ENCODE data around the gene APOBEC2. TPM values are rescaled to one million over a fixed set of nuclear protein-coding genes. Genes with fewer than 3 reads are reported as not detected.
A peak's percentile ranks its signal among the peaks of the same experiment; 100 is the strongest.

The APOBEC2 gene
- total RNA-seq, 3 donors from 2014 or later = not detected

DNA sequence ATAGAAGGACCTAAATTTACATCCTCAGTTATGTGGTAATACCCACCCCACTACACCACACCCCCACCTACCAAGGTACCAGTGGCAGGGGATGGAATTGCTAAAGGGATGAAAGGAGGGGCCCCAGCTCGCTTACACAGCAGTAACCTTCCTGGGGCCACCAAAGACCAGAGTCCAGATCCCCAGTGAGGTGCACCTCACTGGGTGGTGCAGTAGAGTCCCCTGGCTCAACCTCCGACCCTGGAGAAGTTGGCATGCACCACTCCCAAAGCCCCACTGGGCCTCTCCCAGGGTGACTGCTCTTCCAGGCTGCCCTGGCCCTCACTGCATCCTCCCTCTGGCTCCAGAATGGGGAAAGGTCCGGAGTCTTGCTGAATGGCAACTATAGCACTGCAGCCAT lies 14.8 kb upstream of the APOBEC2 start:
- Histone ChIP-seq H3K9me3 (no peaks in the 10 kb centered on the region), H3K36me3 (ENCODE audit: low read depth) (no peaks in the 10 kb centered on the region), H3K4me3 (no peak overlapping the region), H3K4me1 (ENCODE audit: low read depth) (peaks cover 8% of the 10 kb centered on the region)
- intact Hi-C loops (cut with DNase I, micrococcal nuclease) = no loop called here
- TF ChIP-seq, protein P1, sequence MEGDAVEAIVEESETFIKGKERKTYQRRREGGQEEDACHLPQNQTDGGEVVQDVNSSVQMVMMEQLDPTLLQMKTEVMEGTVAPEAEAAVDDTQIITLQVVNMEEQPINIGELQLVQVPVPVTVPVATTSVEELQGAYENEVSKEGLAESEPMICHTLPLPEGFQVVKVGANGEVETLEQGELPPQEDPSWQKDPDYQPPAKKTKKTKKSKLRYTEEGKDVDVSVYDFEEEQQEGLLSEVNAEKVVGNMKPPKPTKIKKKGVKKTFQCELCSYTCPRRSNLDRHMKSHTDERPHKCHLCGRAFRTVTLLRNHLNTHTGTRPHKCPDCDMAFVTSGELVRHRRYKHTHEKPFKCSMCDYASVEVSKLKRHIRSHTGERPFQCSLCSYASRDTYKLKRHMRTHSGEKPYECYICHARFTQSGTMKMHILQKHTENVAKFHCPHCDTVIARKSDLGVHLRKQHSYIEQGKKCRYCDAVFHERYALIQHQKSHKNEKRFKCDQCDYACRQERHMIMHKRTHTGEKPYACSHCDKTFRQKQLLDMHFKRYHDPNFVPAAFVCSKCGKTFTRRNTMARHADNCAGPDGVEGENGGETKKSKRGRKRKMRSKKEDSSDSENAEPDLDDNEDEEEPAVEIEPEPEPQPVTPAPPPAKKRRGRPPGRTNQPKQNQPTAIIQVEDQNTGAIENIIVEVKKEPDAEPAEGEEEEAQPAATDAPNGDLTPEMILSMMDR (IDR thresholded peaks at IDR 0.05) = no peak
- ATAC-seq = no peak
- DNase-seq = no peak

DNA sequence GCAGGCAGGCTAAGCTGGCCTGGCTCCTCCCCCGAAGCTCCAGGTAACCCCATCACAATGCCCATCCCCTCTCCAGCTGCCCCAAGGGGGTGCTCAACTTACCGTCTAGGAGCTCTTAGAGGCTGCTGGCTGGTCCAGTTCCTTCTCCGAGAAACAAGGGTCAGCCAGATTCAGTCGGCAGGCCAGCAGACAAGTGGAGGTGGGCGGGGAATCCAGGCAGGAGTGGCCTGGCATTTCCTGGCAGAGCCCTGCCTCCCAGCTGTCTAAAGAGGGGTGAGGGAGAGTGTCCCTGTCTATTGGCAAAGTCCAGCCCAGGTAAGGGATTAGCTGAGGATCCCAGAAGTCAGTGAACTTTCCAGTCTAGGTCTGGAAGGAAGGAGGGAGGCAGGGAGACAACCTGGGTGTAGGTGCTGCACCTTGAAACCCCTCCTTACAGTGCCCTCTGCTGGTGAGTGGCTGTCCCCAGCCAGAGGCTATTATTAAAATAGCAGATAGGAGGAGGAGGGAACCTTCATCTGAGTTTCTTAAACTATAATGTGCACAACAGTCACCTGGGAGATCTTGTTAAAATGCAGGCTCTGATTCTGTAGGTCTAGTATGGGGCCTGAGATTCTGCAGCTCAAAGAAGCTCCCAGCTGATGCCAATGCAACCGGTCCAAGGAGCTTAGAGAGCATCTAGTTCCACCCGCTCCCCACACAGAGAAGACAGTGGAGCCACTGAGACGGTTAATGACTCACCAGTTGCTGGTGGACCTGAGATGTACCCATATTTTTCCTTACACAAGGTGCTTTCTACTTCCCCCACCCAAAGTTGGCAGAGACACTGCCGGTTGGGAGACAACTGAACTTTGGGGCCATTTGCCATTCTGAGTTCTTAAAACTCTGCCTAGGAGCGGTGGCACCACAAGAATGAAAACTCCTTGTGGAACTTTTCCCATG lies 13.7 kb upstream of the APOBEC2 start, which contains the start of gene UNC5CL:
Gene UNC5CL, minus strand, starts transcription at position 162 of the 939 bp plus-strand sequence. CDS start 4,147 bp downstream, outside the sequence.
- Histone ChIP-seq H3K36me3 (ENCODE audit: low read depth) (no peaks in the 10 kb centered on the region), H3K9me3 (no peaks in the 10 kb centered on the region), H3K4me1 (ENCODE audit: low read depth) (peaks cover 8% of the 10 kb centered on the region), H3K4me3 (no peak within 1 kb of the TSS)
- ATAC-seq (peak; percentile 81), DNase-seq (peak; percentile 73 to 82 (median 80))
- intact Hi-C loops (cut with DNase I, micrococcal nuclease) = no loop called here
- TF ChIP-seq, protein P1 (IDR thresholded peaks at IDR 0.05) = peak; percentile 72

DNA sequence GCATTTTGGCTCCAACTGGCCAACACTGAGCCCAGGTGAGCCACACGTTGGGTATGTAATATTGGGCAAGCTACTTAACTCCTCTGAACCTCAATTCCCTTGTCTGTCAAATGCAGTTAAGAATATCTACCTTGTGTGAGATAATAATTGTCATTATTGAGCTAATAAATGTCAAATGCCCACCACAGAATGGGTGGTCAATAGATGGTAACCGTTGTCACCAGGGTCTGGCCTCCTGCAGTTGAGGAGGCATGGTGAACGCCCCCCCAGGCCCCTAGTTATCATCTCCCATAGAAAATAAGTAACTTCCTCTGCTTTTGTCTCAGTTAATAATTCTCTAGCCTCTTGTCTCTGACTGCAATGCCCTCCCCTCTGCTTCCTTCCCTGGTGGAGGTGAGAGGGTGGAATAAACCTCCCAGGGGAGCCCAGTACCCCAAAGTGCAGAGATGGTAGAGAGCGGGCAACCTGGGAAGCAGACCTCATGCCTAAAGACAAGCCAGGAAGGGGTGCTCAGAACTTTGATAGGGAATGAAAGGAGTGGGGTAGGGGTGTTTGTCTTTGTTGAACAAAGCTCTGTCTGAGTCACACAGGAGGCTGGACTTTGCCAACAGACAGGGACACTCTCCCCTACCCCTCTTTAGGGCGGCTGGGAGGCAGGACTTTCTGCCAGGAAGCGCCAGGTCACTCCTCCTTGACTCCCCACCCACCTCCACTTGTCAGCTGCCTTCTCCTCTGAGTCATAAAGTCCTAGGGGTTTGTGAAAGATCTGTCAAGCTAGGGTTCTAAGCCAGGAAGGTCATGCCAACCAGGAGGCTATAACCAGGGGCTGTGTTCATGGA lies 12.7 kb upstream of the APOBEC2 start:
- peaks cover 8% of the 10 kb centered on the region for H3K4me1 ChIP-seq (ENCODE audit: low read depth)
- TF ChIP-seq, protein P1 (IDR thresholded peaks at IDR 0.05) = no peak
- H3K4me3 ChIP-seq = no peak overlapping the region
- no peaks in the 10 kb centered on the region for H3K9me3 ChIP-seq
- intact Hi-C loops (cut with DNase I, micrococcal nuclease) = no loop called here
- ATAC-seq (peak; percentile 88), DNase-seq (peak; percentile 55 to 76 (median 66))
- no peaks in the 10 kb centered on the region for H3K36me3 ChIP-seq (ENCODE audit: low read depth)

DNA sequence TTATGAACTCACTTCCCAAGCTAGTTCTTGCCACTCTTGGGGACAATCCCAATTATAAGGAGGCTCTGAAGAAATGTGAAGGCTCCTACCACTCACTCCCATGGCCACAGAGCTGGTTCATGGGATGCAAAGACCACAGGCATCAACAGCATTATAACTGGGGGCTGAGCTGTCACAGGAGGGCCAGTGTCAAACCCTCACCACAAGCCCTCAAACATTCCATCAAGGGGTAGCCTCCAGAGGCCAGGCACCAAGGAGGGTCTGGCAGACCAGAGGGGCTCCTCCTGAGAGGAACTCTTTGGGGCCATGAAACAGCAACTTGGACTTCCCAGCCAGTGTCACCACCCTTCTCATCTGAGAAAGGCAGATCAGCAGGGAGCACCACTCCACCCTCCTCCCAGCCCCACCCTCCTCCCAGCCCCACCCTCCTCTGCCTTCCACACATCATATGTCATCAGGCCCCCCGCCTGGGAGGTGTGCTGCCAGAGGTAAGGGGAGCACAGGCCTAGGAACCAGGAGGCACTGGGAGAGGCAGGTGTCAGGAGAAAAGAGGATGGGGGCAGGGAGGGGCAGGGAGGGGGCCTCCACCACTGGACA lies 12.0 kb upstream of the APOBEC2 start:
- TF ChIP-seq, protein P1 (IDR thresholded peaks at IDR 0.05) = no peak
- H3K4me1 ChIP-seq (ENCODE audit: low read depth) = peaks cover 8% of the 10 kb centered on the region
- no peaks in the 10 kb centered on the region for H3K9me3 ChIP-seq
- ATAC-seq (peak; percentile 26), DNase-seq (peak in 1 of 3 donors; percentile 44)
- intact Hi-C loops (cut with DNase I, micrococcal nuclease) = no loop called here
- H3K36me3 ChIP-seq (ENCODE audit: low read depth) = no peaks in the 10 kb centered on the region
- no peak overlapping the region for H3K4me3 ChIP-seq

Measured in mucosa of descending colon (tissue), 3 donors.